Head of caudate nucleus (tissue), 42 donors: ENCODE measurements around the gene NTF3.

Experiments
- DNase-seq, 42 donors: peaks; one replicate each; pipeline versions ENCODE4 v3.0.0 to v3.0.0-alpha.2; 2020 to 2021; ENCODE audit warnings: mixed read lengths in 7 of 42
- intact Hi-C: fragments of 100-400 bp; cut with DNase I; formaldehyde crosslinking; loops from one replicate; pipeline ENCODE4 v1.15.0; 2022

NTF3 gene

GRCh38 chr12:5452569-5452968 lies 20.7 kb downstream of the NTF3 start:
- intact Hi-C loops = no loop called here
- DNase-seq = no peak

- DNase-seq = no peak
- intact Hi-C loops = no loop called here
These were observed 21.6 kb downstream of the NTF3 start for GRCh38 chr12:5453466-5453865.

- intact Hi-C loops = no loop called here
- DNase-seq = no peak
These were observed 23.1 kb downstream of the NTF3 start for GRCh38 chr12:5455045-5455444.

- no peak for DNase-seq
- intact Hi-C loops = no loop called here
These were observed 24.1 kb downstream of the NTF3 start for GRCh38 chr12:5456030-5456429.

GRCh38 chr12:5456906-5457305 lies 25.0 kb downstream of the NTF3 start:
- intact Hi-C loops = no loop called here
- DNase-seq = no peak

- no peak for DNase-seq
These were observed 26.5 kb downstream of the NTF3 start for GRCh38 chr12:5458229-5459050.

GRCh38 chr12:5459051-5459782 lies 27.3 kb downstream of the NTF3 start:
- intact Hi-C loops = no loop called here
- DNase-seq = no peak

More at GRCh38 chr12:5458229-5459050, 26.5 kb downstream of the NTF3 start:
- intact Hi-C loops = no loop called here

- intact Hi-C loops = no loop called here
- DNase-seq = no peak
These were observed 28.9 kb downstream of the NTF3 start for GRCh38 chr12:5460817-5461216.

GRCh38 chr12:5461966-5462365 lies 30.1 kb downstream of the NTF3 start:
- intact Hi-C loops = no loop called here
- no peak for DNase-seq

GRCh38 chr12:5464096-5464495 lies 32.2 kb downstream of the NTF3 start:
- intact Hi-C loops = no loop called here
- no peak for DNase-seq

GRCh38 chr12:5465384-5465783 lies 33.5 kb downstream of the NTF3 start:
- intact Hi-C loops = no loop called here
- no peak for DNase-seq

- intact Hi-C loops = no loop called here
These were observed 34.6 kb downstream of the NTF3 start for GRCh38 chr12:5466521-5466960.

GRCh38 chr12:5467931-5468330 lies 36.0 kb downstream of the NTF3 start:
- no peak for DNase-seq
- intact Hi-C loops = no loop called here

More at GRCh38 chr12:5466521-5466960, 34.6 kb downstream of the NTF3 start:
- no peak for DNase-seq

- no peak for DNase-seq
- intact Hi-C loops = no loop called here
These were observed 38.3 kb downstream of the NTF3 start for GRCh38 chr12:5470221-5470620.

GRCh38 chr12:5470703-5471102 lies 38.8 kb downstream of the NTF3 start:
- intact Hi-C loops = no loop called here

GRCh38 chr12:5473076-5473782 lies 41.3 kb downstream of the NTF3 start:
- intact Hi-C loops = no loop called here
- no peak for DNase-seq

More at GRCh38 chr12:5470703-5471102, 38.8 kb downstream of the NTF3 start:
- no peak for DNase-seq

GRCh38 chr12:5473783-5474116 lies 41.8 kb downstream of the NTF3 start:
- intact Hi-C loops = no loop called here
- DNase-seq = no peak

- intact Hi-C loops = no loop called here
- DNase-seq = no peak
These were observed 44.4 kb downstream of the NTF3 start for GRCh38 chr12:5476356-5476755.

GRCh38 chr12:5478081-5478706 lies 46.3 kb downstream of the NTF3 start:
- intact Hi-C loops = no loop called here
- DNase-seq = no peak

- no peak for DNase-seq
These were observed 47.9 kb downstream of the NTF3 start for GRCh38 chr12:5479761-5480160.

More at GRCh38 chr12:5479761-5480160, 47.9 kb downstream of the NTF3 start:
- intact Hi-C loops = no loop called here
